AG10803 (cell line): Measurements from ENCODE around the gene CYB5R2.

Source experiments
- DNase-seq: peaks from one replicate; pipeline ENCODE4 v3.0.0; 2010; ENCODE audit warnings: low read depth
- H3K4me3 ChIP-seq: 2 replicates; pipeline ENCODE4 v1.5.1; 2011; ENCODE audit warnings: mild to moderate bottlenecking, low read length, control low read depth
- TF ChIP-seq, protein P1 (sequence below): conservative IDR thresholded peaks from 2 replicates; pipeline ENCODE4 v1.5.1; 2011; ENCODE audit warnings: mild to moderate bottlenecking, low read length, control low read depth, inconsistent platforms

The CYB5R2 gene

DNA sequence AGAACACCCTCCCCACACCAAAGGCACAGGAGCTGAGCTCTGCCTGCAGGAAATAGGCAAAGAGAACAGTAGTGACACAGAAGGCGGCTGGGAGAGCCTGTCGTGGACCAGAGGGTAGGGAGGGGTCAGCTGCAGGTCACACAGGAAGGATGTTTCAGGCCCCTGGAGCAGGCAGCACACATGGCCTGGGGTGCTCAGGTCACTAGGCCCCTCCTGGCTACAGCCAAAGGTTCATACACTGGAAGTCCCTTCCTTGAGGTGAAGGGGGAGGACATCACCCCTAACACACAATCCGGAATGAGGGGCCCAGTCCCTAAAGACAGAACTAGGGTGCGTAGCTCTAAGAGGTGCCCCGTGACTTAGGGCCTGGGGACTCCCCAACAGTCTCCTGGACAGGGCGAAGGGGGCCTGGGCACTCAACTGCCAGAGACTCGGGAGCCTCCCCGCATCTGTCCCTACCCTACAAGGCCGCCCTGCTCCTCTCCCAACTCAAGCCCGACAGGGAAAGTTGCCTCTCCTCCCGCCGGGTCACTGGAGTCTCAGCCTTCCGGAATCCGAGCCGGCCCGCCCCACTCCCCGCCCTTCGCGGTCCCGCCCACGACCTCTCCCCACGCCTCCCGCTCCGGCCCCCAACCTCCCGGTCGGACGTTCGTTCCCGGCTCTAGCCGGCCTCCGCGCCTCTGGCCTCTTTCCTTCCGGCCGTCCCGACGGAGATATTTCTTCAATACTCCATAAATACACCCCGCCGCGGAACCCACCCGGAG is at the start of gene CYB5R2:
TSS of gene CYB5R2 (minus strand) at position 541 of the 764 bp plus-strand sequence. CDS start 675 bp downstream, outside the sequence.
- DNase-seq, result peak; percentile 51
- H3K4me3 ChIP-seq, result peak within 1 kb of the TSS; percentile 56
- TF ChIP-seq, protein P1, sequence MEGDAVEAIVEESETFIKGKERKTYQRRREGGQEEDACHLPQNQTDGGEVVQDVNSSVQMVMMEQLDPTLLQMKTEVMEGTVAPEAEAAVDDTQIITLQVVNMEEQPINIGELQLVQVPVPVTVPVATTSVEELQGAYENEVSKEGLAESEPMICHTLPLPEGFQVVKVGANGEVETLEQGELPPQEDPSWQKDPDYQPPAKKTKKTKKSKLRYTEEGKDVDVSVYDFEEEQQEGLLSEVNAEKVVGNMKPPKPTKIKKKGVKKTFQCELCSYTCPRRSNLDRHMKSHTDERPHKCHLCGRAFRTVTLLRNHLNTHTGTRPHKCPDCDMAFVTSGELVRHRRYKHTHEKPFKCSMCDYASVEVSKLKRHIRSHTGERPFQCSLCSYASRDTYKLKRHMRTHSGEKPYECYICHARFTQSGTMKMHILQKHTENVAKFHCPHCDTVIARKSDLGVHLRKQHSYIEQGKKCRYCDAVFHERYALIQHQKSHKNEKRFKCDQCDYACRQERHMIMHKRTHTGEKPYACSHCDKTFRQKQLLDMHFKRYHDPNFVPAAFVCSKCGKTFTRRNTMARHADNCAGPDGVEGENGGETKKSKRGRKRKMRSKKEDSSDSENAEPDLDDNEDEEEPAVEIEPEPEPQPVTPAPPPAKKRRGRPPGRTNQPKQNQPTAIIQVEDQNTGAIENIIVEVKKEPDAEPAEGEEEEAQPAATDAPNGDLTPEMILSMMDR, result no peak

GRCh38 chr11:7714786-7715185 is 41.5 kb upstream of the CYB5R2 start:
- DNase-seq, result no peak
- TF ChIP-seq, protein P1, result no peak
- H3K4me3 ChIP-seq, result no peak overlapping the region

DNA sequence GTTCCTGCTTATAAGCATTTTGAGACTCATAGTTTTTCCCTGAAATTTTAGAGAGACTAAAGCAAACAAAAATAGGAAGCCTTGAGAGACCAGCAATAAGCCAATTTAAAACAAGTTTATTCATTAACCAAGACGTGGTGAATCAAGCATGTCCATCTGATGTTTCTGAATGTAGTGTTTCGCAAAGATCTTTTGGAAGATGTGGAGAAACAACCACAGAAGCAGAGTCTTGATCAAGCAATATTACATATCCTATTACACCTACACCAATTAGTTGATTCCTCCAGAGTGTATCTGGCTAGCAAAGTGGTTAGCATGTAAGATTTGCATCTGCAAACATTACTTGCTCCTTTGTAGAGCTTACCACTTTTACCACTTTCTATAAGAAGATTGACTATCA is 33.1 kb upstream of the CYB5R2 start, which contains the start of gene OVCH2:
TSS of gene OVCH2 (minus strand) at position 101 of the 400 bp plus-strand sequence. CDS start at position 18, 83 bp downstream.
- no peak for DNase-seq
- TF ChIP-seq, protein P1, result no peak
- no peak within 1 kb of the TSS for H3K4me3 ChIP-seq

DNA sequence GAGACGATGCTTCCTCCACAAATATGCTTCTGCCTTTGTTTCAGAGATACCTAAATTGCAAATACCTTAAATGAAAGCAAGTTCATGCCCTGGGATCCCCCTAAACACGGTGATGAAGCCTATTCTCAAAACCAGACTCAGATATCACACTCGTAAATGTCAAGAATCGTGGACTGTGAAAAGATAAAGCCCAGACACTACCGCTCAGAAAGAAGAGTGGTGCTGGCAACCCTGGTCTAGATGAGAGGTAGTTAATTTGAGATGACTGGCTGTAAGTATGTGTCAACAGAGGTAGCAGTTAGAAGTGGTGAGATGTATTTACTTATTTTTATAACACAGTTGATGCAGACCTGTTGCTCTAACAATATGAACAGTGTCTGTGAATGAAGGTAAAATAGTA is 30.4 kb upstream of the CYB5R2 start:
- DNase-seq, result no peak
- no peak overlapping the region for H3K4me3 ChIP-seq
- TF ChIP-seq, protein P1, result no peak

- no peak for DNase-seq
- no peak overlapping the region for H3K4me3 ChIP-seq
- TF ChIP-seq, protein P1, result no peak
Observed at GRCh38 chr11:7696424-7696823, 23.1 kb upstream of the CYB5R2 start.

DNA sequence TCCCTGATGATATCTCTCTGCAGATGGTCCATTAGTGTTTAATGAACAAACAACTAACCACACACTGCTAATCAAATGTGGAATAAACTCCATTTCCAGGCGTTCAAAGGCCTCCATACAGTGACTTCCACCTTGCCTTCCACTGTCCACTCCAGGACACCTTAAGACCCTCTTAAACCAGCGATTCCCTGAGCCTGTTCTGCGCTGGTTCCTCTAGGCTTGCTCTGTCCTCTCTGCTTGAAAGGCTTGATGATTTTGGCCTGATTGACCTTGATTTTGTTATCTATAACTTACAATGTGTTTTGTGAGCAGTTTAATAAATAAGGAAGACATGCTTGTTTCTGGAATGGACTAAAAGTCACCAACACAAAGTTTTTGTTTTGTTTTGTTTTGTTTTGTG is 20.9 kb upstream of the CYB5R2 start:
- TF ChIP-seq, protein P1, result no peak
- peak overlapping the region; percentile 15; the same call in 1 of the 2 replicates for H3K4me3 ChIP-seq
- no peak for DNase-seq

- TF ChIP-seq, protein P1, result no peak
- DNase-seq, result no peak
Observed at GRCh38 chr11:7692426-7692825, 19.1 kb upstream of the CYB5R2 start.

More at GRCh38 chr11:7692426-7692825, 19.1 kb upstream of the CYB5R2 start:
- H3K4me3 ChIP-seq, result no peak overlapping the region
